Measurements from ENCODE around the gene ZNF180. TPM values are rescaled to one million over a fixed set of nuclear protein-coding genes. Genes with fewer than 3 reads are reported as not detected.

Gene ZNF180
- total RNA-seq, 2 donors from 2014 or later, result 8.3 to 18.5 TPM

GRCh38 chr19:44521370-44521769 is 21.0 kb upstream of the ZNF180 start:
- Histone ChIP-seq H3K27ac (no peak overlapping the region), H3K4me1 (replicated peaks) (no peaks in the 10 kb centered on the region), H3K27me3 (replicated peaks; ENCODE audit: insufficient read depth) (no peaks in the 10 kb centered on the region), H3K9me3 (no peaks in the 10 kb centered on the region), H3K4me3 (no peak overlapping the region), H3K36me3 (no peaks in the 10 kb centered on the region)
- DNase-seq (ENCODE audit: low spot score), result no peak
- 91% methylated on average over 2 of the region's 2 CpGs for WGBS
- TF ChIP-seq POLR2A (IDR thresholded peaks at IDR 0.05) (no peak), CTCF (IDR thresholded peaks at IDR 0.05) (no peak), POLR2AphosphoS5 (IDR thresholded peaks at IDR 0.05) (no peak)
- intact Hi-C loops (cut with DNase I), result no loop called here

- TF ChIP-seq POLR2AphosphoS5 (IDR thresholded peaks at IDR 0.05) (no peak), POLR2A (IDR thresholded peaks at IDR 0.05) (no peak), CTCF (IDR thresholded peaks at IDR 0.05) (no peak)
- H3K9me3 ChIP-seq, result no peaks in the 10 kb centered on the region
- intact Hi-C loops (cut with DNase I), result no loop called here
- WGBS, result 66% methylated on average over 7 of the region's 7 CpGs
- H3K36me3 ChIP-seq, result no peaks in the 10 kb centered on the region
- no peak overlapping the region for H3K27ac ChIP-seq
- no peaks in the 10 kb centered on the region for H3K4me1 ChIP-seq (replicated peaks)
- DNase-seq (ENCODE audit: low spot score), result no peak
- H3K4me3 ChIP-seq, result no peak overlapping the region
- H3K27me3 ChIP-seq (replicated peaks; ENCODE audit: insufficient read depth), result no peaks in the 10 kb centered on the region
Measured at GRCh38 chr19:44517146-44517545, 16.8 kb upstream of the ZNF180 start.

GRCh38 chr19:44515907-44516306 is 15.6 kb upstream of the ZNF180 start:
- Histone ChIP-seq H3K9me3 (no peaks in the 10 kb centered on the region), H3K4me1 (replicated peaks) (no peaks in the 10 kb centered on the region), H3K36me3 (no peaks in the 10 kb centered on the region), H3K4me3 (no peak overlapping the region), H3K27me3 (replicated peaks; ENCODE audit: insufficient read depth) (no peaks in the 10 kb centered on the region), H3K27ac (no peak overlapping the region)
- intact Hi-C loops (cut with DNase I), result no loop called here
- no peak for TF ChIP-seq POLR2A (IDR thresholded peaks at IDR 0.05)
- no peak for TF ChIP-seq CTCF (IDR thresholded peaks at IDR 0.05)
- no peak for TF ChIP-seq POLR2AphosphoS5 (IDR thresholded peaks at IDR 0.05)
- DNase-seq (ENCODE audit: low spot score), result no peak
- 100% methylated on average over 1 of the region's 1 CpG for WGBS

- 82% methylated on average over 3 of the region's 3 CpGs for WGBS
- H3K27me3 ChIP-seq (replicated peaks; ENCODE audit: insufficient read depth), result no peaks in the 10 kb centered on the region
- TF ChIP-seq POLR2AphosphoS5 (IDR thresholded peaks at IDR 0.05), result no peak
- no peak for TF ChIP-seq CTCF (IDR thresholded peaks at IDR 0.05)
- TF ChIP-seq POLR2A (IDR thresholded peaks at IDR 0.05), result no peak
- H3K4me1 ChIP-seq (replicated peaks), result no peaks in the 10 kb centered on the region
- no peaks in the 10 kb centered on the region for H3K36me3 ChIP-seq
- no peak overlapping the region for H3K27ac ChIP-seq
- no peaks in the 10 kb centered on the region for H3K9me3 ChIP-seq
- intact Hi-C loops (cut with DNase I), result no loop called here
- no peak for DNase-seq (ENCODE audit: low spot score)
- H3K4me3 ChIP-seq, result no peak overlapping the region
Measured at GRCh38 chr19:44515031-44515430, 14.7 kb upstream of the ZNF180 start.

GRCh38 chr19:44512326-44513298 is 12.3 kb upstream of the ZNF180 start:
- Histone ChIP-seq H3K27ac (no peak overlapping the region), H3K9me3 (no peaks in the 10 kb centered on the region), H3K27me3 (replicated peaks; ENCODE audit: insufficient read depth) (no peaks in the 10 kb centered on the region), H3K4me1 (replicated peaks) (no peaks in the 10 kb centered on the region), H3K36me3 (no peaks in the 10 kb centered on the region), H3K4me3 (no peak overlapping the region)
- TF ChIP-seq CTCF (IDR thresholded peaks at IDR 0.05) (peak in 1 of 4 experiments; percentile 17), POLR2AphosphoS5 (IDR thresholded peaks at IDR 0.05) (no peak), POLR2A (IDR thresholded peaks at IDR 0.05) (no peak)
- intact Hi-C loops (cut with DNase I), result no loop called here
- DNase-seq (ENCODE audit: low spot score), result no peak
- WGBS, result 34% methylated on average over 12 of the region's 12 CpGs
